Left lung (tissue), 10 donors: ENCODE measurements around the gene PDE1C. TPM values are rescaled to one million over a fixed set of nuclear protein-coding genes. Genes with fewer than 3 reads are reported as not detected.

Experiments
- ATAC-seq: fragments of 200-7000 bp; cut with Tn5 transposase; one replicate; pipeline ENCODE4 v1.9.1; 2020; ENCODE audit warnings: moderate library complexity
- DNase-seq, 4 donors: peaks; one replicate each; pipeline ENCODE4 v3.0.0-alpha.2; 2013 to 2020
- H3K27ac ChIP-seq, 2 donors: fragments of 200-600 bp; sonication (generic) in 1 of 2; one replicate each; pipeline versions ENCODE4 v1.5.0 to v1.8.0; 2020 to 2021
- H3K27me3 ChIP-seq, 2 donors: fragments of 200-600 bp; sonication (generic) in 1 of 2; one replicate each; pipeline versions ENCODE4 v1.5.0 to v1.8.0; 2020 to 2021
- H3K36me3 ChIP-seq, 2 donors: fragments of 200-600 bp; sonication (generic) in 1 of 2; one replicate each; pipeline versions ENCODE4 v1.5.0 to v1.8.0; 2020 to 2021
- H3K4me1 ChIP-seq, 2 donors: fragments of 200-600 bp; one replicate each; pipeline ENCODE4 v1.8.0; 2021
- H3K4me3 ChIP-seq, 2 donors: fragments of 200-600 bp; sonication (generic) in 1 of 2; one replicate each; pipeline versions ENCODE4 v1.5.0 to v1.8.0; 2020 to 2021; ENCODE audit warnings: mild to moderate bottlenecking in 1 of 2
- H3K9me3 ChIP-seq, 2 donors: fragments of 200-600 bp; sonication (generic) in 1 of 2; one replicate each; pipeline versions ENCODE4 v1.5.0 to v1.8.0; 2020 to 2021
- intact Hi-C, 2 donors: fragments of 100-400 bp; cut with DNase I; formaldehyde crosslinking; loops; one replicate each; pipeline versions ENCODE4 v1.11.2 to v1.14.2; 2022
- polyA plus RNA-seq, 6 donors: library from polyadenylated mRNA; unstranded; fragments of 120-200 nt; gene quantifications; one replicate each; pipeline ENCODE4 v1.2.1, GENCODE V29; 2013; ENCODE audit not compliant: insufficient read length in 6 of 6
- total RNA-seq, 2 donors: library from RNA; stranded (reverse); fragmentation: NEBNext Ultra II Directional; extraction: Animal tissue kit (Norgen Biotek cat#: 25700); gene quantifications; one replicate each; pipeline ENCODE4 v1.2.1, GENCODE V29; 2021
- TF ChIP-seq, protein P1 (sequence below), 2 donors: fragments of 200-600 bp; sonication (generic) in 1 of 2; IDR thresholded peaks; one replicate each; pipeline versions ENCODE4 v1.5.0 to v1.8.0; 2021; ENCODE audit warnings: antibody characterized with exemption in 2 of 2
- donor health status: DM: no; HTN: yes; CAD: no.
- donor health status: DM: no; HTN: no; CAD: no.

The PDE1C gene
- total and polyA plus RNA-seq, 8 donors = 2.0 to 13.8 (median 3.9) TPM

DNA sequence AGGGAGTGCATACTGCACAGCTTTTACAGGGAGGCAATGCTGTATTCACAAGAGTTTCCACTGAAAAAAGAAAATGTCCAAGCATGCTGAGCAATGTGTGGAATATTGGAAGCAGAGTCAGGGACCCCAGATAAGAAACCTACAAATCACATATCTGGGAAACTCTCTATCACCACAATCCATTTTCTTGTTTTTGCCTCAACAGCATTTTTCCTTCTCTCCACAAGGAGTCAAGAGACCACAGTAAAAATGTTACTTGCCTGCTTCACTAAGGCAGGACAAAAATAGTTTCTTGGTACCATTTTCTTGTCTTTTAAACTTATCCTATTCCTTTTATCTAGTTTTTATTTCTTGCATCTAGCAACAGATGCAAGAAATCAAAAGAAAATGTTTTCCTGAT, 19.5 kb upstream of the PDE1C start:
- no peak overlapping the region for H3K4me3 ChIP-seq
- DNase-seq = no peak
- no peak for ATAC-seq
- no peak overlapping the region for H3K27ac ChIP-seq
- no peaks in the 10 kb centered on the region for H3K27me3 ChIP-seq
- no peaks in the 10 kb centered on the region for H3K36me3 ChIP-seq
- no peaks in the 10 kb centered on the region for H3K9me3 ChIP-seq
- intact Hi-C loops = no loop called here
- TF ChIP-seq, protein P1, sequence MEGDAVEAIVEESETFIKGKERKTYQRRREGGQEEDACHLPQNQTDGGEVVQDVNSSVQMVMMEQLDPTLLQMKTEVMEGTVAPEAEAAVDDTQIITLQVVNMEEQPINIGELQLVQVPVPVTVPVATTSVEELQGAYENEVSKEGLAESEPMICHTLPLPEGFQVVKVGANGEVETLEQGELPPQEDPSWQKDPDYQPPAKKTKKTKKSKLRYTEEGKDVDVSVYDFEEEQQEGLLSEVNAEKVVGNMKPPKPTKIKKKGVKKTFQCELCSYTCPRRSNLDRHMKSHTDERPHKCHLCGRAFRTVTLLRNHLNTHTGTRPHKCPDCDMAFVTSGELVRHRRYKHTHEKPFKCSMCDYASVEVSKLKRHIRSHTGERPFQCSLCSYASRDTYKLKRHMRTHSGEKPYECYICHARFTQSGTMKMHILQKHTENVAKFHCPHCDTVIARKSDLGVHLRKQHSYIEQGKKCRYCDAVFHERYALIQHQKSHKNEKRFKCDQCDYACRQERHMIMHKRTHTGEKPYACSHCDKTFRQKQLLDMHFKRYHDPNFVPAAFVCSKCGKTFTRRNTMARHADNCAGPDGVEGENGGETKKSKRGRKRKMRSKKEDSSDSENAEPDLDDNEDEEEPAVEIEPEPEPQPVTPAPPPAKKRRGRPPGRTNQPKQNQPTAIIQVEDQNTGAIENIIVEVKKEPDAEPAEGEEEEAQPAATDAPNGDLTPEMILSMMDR (IDR thresholded peaks at IDR 0.05) = no peak
- no peaks in the 10 kb centered on the region for H3K4me1 ChIP-seq

DNA sequence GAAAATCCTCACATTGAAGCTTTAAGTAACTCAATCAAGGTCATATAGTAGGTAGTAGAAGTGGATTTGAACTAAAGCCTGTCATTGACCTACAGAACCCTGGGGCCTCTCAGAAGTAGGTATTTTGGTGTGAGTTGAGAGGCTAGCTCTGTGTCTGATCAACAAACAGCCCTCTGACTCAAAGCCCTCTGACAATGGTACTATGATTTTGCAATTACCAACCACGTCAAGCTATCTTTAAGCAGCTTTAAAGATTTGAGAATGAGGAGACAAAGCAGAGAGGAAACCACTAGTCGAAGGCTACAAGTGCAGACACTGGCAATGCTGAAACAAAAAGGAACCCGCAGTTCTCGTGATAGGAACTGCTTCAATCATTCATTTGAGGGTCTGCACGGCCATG, 19.0 kb upstream of the PDE1C start:
- Histone ChIP-seq H3K4me1 (no peaks in the 10 kb centered on the region), H3K27ac (no peak overlapping the region), H3K9me3 (no peaks in the 10 kb centered on the region), H3K27me3 (no peaks in the 10 kb centered on the region), H3K4me3 (no peak overlapping the region), H3K36me3 (no peaks in the 10 kb centered on the region)
- TF ChIP-seq, protein P1 (IDR thresholded peaks at IDR 0.05) = no peak
- ATAC-seq (no peak), DNase-seq (no peak)
- intact Hi-C loops = no loop called here

DNA sequence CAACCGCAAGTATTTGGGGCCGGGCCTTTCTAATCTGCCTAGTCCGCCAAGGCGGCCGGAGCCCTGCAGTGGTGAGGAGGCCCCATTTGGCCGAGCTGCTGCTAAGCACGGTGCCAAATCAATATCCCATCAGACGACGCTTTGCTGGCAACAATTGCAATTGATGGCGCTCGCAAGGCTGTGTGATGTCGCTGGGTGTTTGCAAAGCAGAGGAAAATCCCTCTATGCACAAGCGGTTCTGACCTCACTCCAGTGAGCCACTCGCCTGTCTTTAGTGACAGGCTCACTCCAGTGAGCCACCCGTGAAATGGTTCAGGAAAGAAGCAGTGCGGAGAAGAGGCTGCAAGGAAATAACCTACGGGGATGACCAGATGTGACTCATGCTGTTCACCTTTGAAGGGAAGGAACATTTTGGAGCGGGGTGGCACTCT, 18.3 kb upstream of the PDE1C start:
- intact Hi-C loops = no loop called here
- ATAC-seq = no peak
- no peak overlapping the region for H3K27ac ChIP-seq
- no peaks in the 10 kb centered on the region for H3K4me1 ChIP-seq
- no peaks in the 10 kb centered on the region for H3K9me3 ChIP-seq
- no peaks in the 10 kb centered on the region for H3K27me3 ChIP-seq
- TF ChIP-seq, protein P1 (IDR thresholded peaks at IDR 0.05) = no peak
- H3K36me3 ChIP-seq = no peaks in the 10 kb centered on the region
- H3K4me3 ChIP-seq = no peak overlapping the region
- DNase-seq = peak in 2 of 4 donors; percentile 2 to 59

DNA sequence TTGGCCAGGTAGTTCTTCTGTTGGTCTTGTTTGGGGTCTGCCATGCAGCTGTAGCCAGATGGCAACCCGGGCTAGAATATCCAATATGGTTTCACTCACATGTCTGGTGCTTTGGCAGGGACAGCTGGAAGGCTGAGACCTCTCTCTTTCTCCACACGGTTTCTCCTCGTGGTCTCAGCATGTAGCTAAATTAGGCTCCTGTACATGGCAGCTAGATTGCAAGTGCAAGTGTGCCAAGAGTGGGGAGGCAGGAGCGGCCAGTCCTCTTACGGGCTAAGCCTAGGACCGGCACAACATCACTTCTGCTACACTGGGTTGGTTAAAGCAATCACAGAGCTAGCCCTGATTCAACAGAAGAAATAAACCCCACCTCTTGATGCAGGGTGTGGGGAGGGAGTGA, 9.3 kb upstream of the PDE1C start:
- intact Hi-C loops = no loop called here
- ATAC-seq = no peak
- no peak overlapping the region for H3K27ac ChIP-seq

DNA sequence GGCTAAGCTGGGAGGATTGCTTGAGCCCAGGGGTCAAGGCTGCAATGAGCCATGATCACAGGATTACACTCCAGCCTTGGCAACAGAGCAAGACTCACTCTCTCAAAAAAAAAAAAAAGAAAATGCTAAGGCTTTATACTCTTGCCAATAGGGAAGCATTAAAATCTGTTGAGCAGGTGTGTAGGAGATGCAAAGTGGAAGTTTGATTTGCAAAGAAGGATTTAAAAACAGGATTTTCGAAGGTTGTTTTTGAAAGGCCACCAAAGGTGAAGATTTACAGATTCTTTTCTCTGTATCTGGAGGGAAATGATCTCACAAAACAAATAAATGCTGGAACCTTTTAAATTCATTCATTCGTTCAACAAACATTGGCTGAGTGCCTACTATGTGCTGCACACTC, 8.6 kb upstream of the PDE1C start:
- intact Hi-C loops = no loop called here
- H3K9me3 ChIP-seq = no peaks in the 10 kb centered on the region
- H3K27me3 ChIP-seq = no peaks in the 10 kb centered on the region
- DNase-seq = no peak
- no peak overlapping the region for H3K27ac ChIP-seq
- H3K36me3 ChIP-seq = no peaks in the 10 kb centered on the region
- H3K4me3 ChIP-seq = no peak overlapping the region
- TF ChIP-seq, protein P1 (IDR thresholded peaks at IDR 0.05) = no peak
- ATAC-seq = no peak
- no peaks in the 10 kb centered on the region for H3K4me1 ChIP-seq

More for the DNA sequence above, 9.3 kb upstream of the PDE1C start:
- no peaks in the 10 kb centered on the region for H3K36me3 ChIP-seq
- H3K27me3 ChIP-seq = no peaks in the 10 kb centered on the region
- DNase-seq = no peak
- no peaks in the 10 kb centered on the region for H3K9me3 ChIP-seq
- TF ChIP-seq, protein P1 (IDR thresholded peaks at IDR 0.05) = no peak
- H3K4me1 ChIP-seq = no peaks in the 10 kb centered on the region
- no peak overlapping the region for H3K4me3 ChIP-seq
